ENCODE results near the gene RMND5B.
A peak's percentile ranks its signal among the peaks of the same experiment; 100 is the strongest.

The RMND5B gene

GRCh38 chr5:178141550-178141949 lies 10.7 kb downstream of the RMND5B start:
- H3K27ac ChIP-seq: no peak overlapping the region
- TF ChIP-seq CTCF (conservative IDR thresholded peaks at IDR 0.05): no peak
- no peak for TF ChIP-seq ZFX (IDR thresholded peaks at IDR 0.05)

- TF ChIP-seq ZFX (IDR thresholded peaks at IDR 0.05) (no peak), CTCF (conservative IDR thresholded peaks at IDR 0.05) (no peak)
- H3K27ac ChIP-seq: no peak overlapping the region
These were observed 11.8 kb downstream of the RMND5B start for GRCh38 chr5:178142642-178143041.

GRCh38 chr5:178143246-178143645 lies 12.4 kb downstream of the RMND5B start:
- no peak for TF ChIP-seq CTCF (conservative IDR thresholded peaks at IDR 0.05)
- no peak for TF ChIP-seq ZFX (IDR thresholded peaks at IDR 0.05)

GRCh38 chr5:178143901-178144300 lies 13.1 kb downstream of the RMND5B start:
- H3K27ac ChIP-seq: no peak overlapping the region
- TF ChIP-seq ZFX (IDR thresholded peaks at IDR 0.05) (no peak), CTCF (conservative IDR thresholded peaks at IDR 0.05) (no peak)

More at GRCh38 chr5:178143246-178143645, 12.4 kb downstream of the RMND5B start:
- no peak overlapping the region for H3K27ac ChIP-seq

- TF ChIP-seq CTCF (conservative IDR thresholded peaks at IDR 0.05) (peak; percentile 93), ZFX (IDR thresholded peaks at IDR 0.05) (no peak)
- H3K27ac ChIP-seq: no peak overlapping the region
These were observed 15.4 kb downstream of the RMND5B start for GRCh38 chr5:178145965-178146820.

GRCh38 chr5:178147406-178147805 lies 16.6 kb downstream of the RMND5B start:
- TF ChIP-seq CTCF (conservative IDR thresholded peaks at IDR 0.05): no peak
- TF ChIP-seq ZFX (IDR thresholded peaks at IDR 0.05): no peak
- no peak overlapping the region for H3K27ac ChIP-seq

GRCh38 chr5:178149199-178149932 lies 18.6 kb downstream of the RMND5B start:
- no peak overlapping the region for H3K27ac ChIP-seq

More at GRCh38 chr5:178149199-178149932, 18.6 kb downstream of the RMND5B start:
- no peak for TF ChIP-seq CTCF (conservative IDR thresholded peaks at IDR 0.05)
- no peak for TF ChIP-seq ZFX (IDR thresholded peaks at IDR 0.05)
